ENCODE data around the gene GSK3A. TPM values are rescaled to one million over a fixed set of nuclear protein-coding genes. Genes with fewer than 3 reads are reported as not detected.

Gene GSK3A
- total and polyA plus RNA-seq, 9 of the 15 experiments (the other 6 are each of a cell fraction or from before 2014, with no cell fraction given) = 0.62 to 90.7 (median 33.3) TPM

- H3K4me2 ChIP-seq (ENCODE audit: insufficient read depth, low read length) = peak overlapping the region; percentile 83
- FAIRE-seq (peak; percentile 37), ATAC-seq (no peak), DNase-seq (ENCODE audit: extremely low read depth in 1 of 4, low spot score in 3 of 4) (peak in 1 of 4 experiments; percentile 43)
- no peaks in the 10 kb centered on the region; a peak in 1 of 5 replicates for H3K27me3 ChIP-seq (ENCODE audit: control insufficient read depth in 2 of 2, insufficient read depth in 2 of 2, low read length in 2 of 2)
- peak overlapping the region; percentile 63 for H3K4me3 ChIP-seq
- H3K9me1 ChIP-seq (ENCODE audit: control insufficient read depth, insufficient read depth, low read length) = no peaks in the 10 kb centered on the region
- H3K36me3 ChIP-seq (ENCODE audit: control insufficient read depth, insufficient read depth, low read length) = peaks cover 32% of the 10 kb centered on the region; the same call in 2 of the 3 replicates
- H3K9me3 ChIP-seq (replicated peaks; ENCODE audit: control insufficient read depth, insufficient read depth, low read depth, low read length) = no peaks in the 10 kb centered on the region
- peak overlapping the region; percentile 56 for H3K27ac ChIP-seq (ENCODE audit: extremely low read depth, low read depth, low read length)
- 0 out of 2 replicates have a peak, but pooled peaks cover 8% of the 10 kb centered on the region for H4K20me1 ChIP-seq (replicated peaks; ENCODE audit: control insufficient read depth, insufficient read depth, low read length)
- H3K79me2 ChIP-seq (ENCODE audit: control insufficient read depth, insufficient read depth, low read length) = peaks cover 59% of the 10 kb centered on the region
- H2AFZ ChIP-seq (ENCODE audit: low read depth, low read length) = no peak overlapping the region
- peaks cover 39 to 81% of the 10 kb centered on the region in 2 experiments for H3K4me1 ChIP-seq (replicated peaks in 1 of 2; ENCODE audit: control insufficient read depth in 2 of 2, insufficient read depth in 2 of 2, low read length in 2 of 2)
- TSS peak; percentile 41 for BruUV-seq (replicated peaks)
- WGBS (ENCODE audit: insufficient coverage, low coverage, missing lambda C conversion rate) = 4% methylated on average over 15 of the region's 41 CpGs
- in situ Hi-C loops (cut with MboI) (no loop called here), intact Hi-C loops (cut with micrococcal nuclease) (no loop called here)
- POLR2A ChIA-PET = interaction anchor here (1.0 to 1.7 kb wide), 4 partner anchors 10 to 41 kb away, joined by 3 to 4 read pairs (median 4); no protein-coding TSS in a partner anchor
- H3K9ac ChIP-seq (ENCODE audit: insufficient read depth in 1 of 2, low read depth in 2 of 2, low read length in 2 of 2) = peak overlapping the region; percentile 70 to 94
- CTCF ChIA-PET (ENCODE audit: low intra/inter-chr PET ratio) = no interaction called here
- TF ChIP-seq NR2C2 (CRISPR knock-in tag; IDR thresholded peaks at IDR 0.05) = no peak
- no peak for TF ChIP-seq NR2C2 (tag; IDR thresholded peaks at IDR 0.05)
- TF ChIP-seq CBX8 (IDR thresholded peaks at IDR 0.05; ENCODE audit: borderline replicate concordance, extremely low read depth, low read depth, low read length, poor library complexity, severe bottlenecking) = no peak
- peak in 1 of 2 experiments; percentile 6 for TF ChIP-seq E2F6 (IDR thresholded peaks at IDR 0.05; ENCODE audit: borderline replicate concordance in 1 of 2, extremely low read depth in 1 of 2, insufficient read depth in 1 of 2, insufficient read length in 1 of 2, low read depth in 1 of 2, low read length in 1 of 2, poor library complexity in 1 of 2, severe bottlenecking in 1 of 2)
- TF ChIP-seq TGIF2 (CRISPR knock-in tag; IDR thresholded peaks at IDR 0.05) = no peak
- peak in 1 of 2 experiments; percentile 77; a peak in 2 of 4 replicates for TF ChIP-seq HDAC1 (IDR thresholded peaks at IDR 0.05)
- 0 out of 2 replicates have a peak, but pooled peaks have one; percentile 35 for TF ChIP-seq RREB1 (CRISPR knock-in tag; IDR thresholded peaks at IDR 0.05)
- peak in 1 of 2 experiments; percentile 58; a peak in 1 of 4 replicates for TF ChIP-seq SIN3A (IDR thresholded peaks at IDR 0.05; ENCODE audit: borderline replicate concordance in 2 of 2, control insufficient read depth in 1 of 2, low read depth in 2 of 2, low read length in 2 of 2)
- TF ChIP-seq MIER1 (IDR thresholded peaks at IDR 0.05; ENCODE audit: low read depth) = 0 out of 2 replicates have a peak, but pooled peaks have one; percentile 32
- no peak for TF ChIP-seq ZNF143 (CRISPR knock-in tag; IDR thresholded peaks at IDR 0.05)
- 0 out of 2 replicates have a peak, but pooled peaks have one; percentile 19 for TF ChIP-seq HLTF (IDR thresholded peaks at IDR 0.05)
These were observed 42.4 kb upstream of the GSK3A start for GRCh38 chr19:42284591-42285341.
